GM18520 (cell line): ENCODE measurements around the gene KCNC1.

ENCODE experiments used
- ATAC-seq: cut with Tn5 transposase; IDR thresholded peaks from one replicate; pipeline ENCODE4 v1.9.1; 2021; ENCODE audit not compliant: unreplicated experiment

The KCNC1 gene

GRCh38 chr11:17736579-17736893 is 2.0 kb downstream of the KCNC1 start:
- ATAC-seq = no peak

- ATAC-seq = no peak
Measured at GRCh38 chr11:17736930-17737817, 2.6 kb downstream of the KCNC1 start.

- ATAC-seq = no peak
Measured at GRCh38 chr11:17738151-17738973, 3.8 kb downstream of the KCNC1 start.

GRCh38 chr11:17739945-17740338 is 5.4 kb downstream of the KCNC1 start:
- ATAC-seq = no peak

- ATAC-seq = no peak
Measured at GRCh38 chr11:17740649-17741235, 6.2 kb downstream of the KCNC1 start.

GRCh38 chr11:17741487-17741886 is 6.9 kb downstream of the KCNC1 start:
- no peak for ATAC-seq

GRCh38 chr11:17742019-17742418 is 7.4 kb downstream of the KCNC1 start:
- ATAC-seq = no peak

- no peak for ATAC-seq
Measured at GRCh38 chr11:17743026-17743807, 8.6 kb downstream of the KCNC1 start.

GRCh38 chr11:17743808-17744119 is 9.2 kb downstream of the KCNC1 start:
- ATAC-seq = no peak

GRCh38 chr11:17744151-17744940 is 9.8 kb downstream of the KCNC1 start:
- ATAC-seq = no peak

GRCh38 chr11:17745023-17745772 is 10.6 kb downstream of the KCNC1 start:
- ATAC-seq = no peak

- ATAC-seq = no peak
Measured at GRCh38 chr11:17746096-17746495, 11.5 kb downstream of the KCNC1 start.

GRCh38 chr11:17747131-17747955 is 12.8 kb downstream of the KCNC1 start:
- ATAC-seq = no peak

GRCh38 chr11:17748044-17748443 is 13.5 kb downstream of the KCNC1 start:
- ATAC-seq = no peak

- ATAC-seq = no peak
Measured at GRCh38 chr11:17748761-17749721, 14.5 kb downstream of the KCNC1 start.

GRCh38 chr11:17750013-17750800 is 15.6 kb downstream of the KCNC1 start:
- no peak for ATAC-seq

GRCh38 chr11:17750801-17751165 is 16.2 kb downstream of the KCNC1 start:
- no peak for ATAC-seq
